ENCODE data around the gene LRP2. TPM values are rescaled to one million over a fixed set of nuclear protein-coding genes. Genes with fewer than 3 reads are reported as not detected.

Gene LRP2
- total and polyA plus RNA-seq, 8 donors, result 2.5 to 34.6 (median 4.0) TPM

DNA sequence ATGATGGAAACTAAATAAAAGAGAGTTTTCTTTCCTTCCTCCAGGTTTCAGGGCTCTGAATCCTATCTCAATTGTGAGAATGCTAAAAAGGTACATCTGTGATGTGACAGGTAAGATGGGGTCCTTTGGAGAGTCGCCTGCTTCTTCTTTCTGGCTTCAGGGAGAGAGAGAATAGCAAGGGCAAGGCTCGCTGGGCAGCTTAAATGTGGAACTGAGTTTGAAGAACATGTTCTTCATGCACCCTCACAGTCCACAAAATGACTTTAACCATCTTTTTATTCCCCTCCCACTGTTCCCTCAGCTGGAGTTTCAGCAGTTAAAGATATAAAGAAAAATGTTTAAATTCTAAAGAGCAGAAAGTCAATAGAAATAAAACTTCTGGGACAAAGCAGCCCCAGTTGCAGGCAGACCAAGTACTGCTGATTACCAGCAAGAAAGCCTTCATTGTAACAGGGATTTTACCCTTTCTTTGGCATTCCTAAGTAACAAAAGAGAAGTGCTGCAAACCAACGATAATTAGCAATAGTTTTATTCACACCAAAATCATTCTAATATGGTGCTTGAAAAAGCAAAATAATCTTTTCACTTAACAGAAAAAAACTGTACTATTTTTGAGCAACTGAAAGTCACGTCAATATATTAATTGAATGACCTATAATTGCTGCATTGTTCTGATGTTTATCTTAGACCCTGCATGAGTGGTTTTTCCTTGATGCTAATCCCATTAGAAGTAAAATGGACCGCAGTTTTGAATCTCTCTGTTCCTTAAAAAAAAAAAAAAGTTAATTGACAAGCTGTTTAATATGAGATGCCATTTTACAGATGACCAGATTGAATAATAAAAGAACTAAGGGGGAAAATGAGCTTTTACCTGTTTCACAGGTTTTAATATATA is 61.5 kb downstream of the LRP2 start:
- TF ChIP-seq, protein P1, sequence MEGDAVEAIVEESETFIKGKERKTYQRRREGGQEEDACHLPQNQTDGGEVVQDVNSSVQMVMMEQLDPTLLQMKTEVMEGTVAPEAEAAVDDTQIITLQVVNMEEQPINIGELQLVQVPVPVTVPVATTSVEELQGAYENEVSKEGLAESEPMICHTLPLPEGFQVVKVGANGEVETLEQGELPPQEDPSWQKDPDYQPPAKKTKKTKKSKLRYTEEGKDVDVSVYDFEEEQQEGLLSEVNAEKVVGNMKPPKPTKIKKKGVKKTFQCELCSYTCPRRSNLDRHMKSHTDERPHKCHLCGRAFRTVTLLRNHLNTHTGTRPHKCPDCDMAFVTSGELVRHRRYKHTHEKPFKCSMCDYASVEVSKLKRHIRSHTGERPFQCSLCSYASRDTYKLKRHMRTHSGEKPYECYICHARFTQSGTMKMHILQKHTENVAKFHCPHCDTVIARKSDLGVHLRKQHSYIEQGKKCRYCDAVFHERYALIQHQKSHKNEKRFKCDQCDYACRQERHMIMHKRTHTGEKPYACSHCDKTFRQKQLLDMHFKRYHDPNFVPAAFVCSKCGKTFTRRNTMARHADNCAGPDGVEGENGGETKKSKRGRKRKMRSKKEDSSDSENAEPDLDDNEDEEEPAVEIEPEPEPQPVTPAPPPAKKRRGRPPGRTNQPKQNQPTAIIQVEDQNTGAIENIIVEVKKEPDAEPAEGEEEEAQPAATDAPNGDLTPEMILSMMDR (IDR thresholded peaks at IDR 0.05), result no peak
- no peaks in the 10 kb centered on the region for H3K36me3 ChIP-seq
- no peaks in the 10 kb centered on the region for H3K9me3 ChIP-seq
- no peak for ATAC-seq
- H3K4me3 ChIP-seq, result no peak overlapping the region
- H3K27me3 ChIP-seq, result no peaks in the 10 kb centered on the region
- H3K4me1 ChIP-seq, result no peaks in the 10 kb centered on the region
- no peak overlapping the region for H3K27ac ChIP-seq
- DNase-seq, result no peak
- intact Hi-C loops (cut with DNase I), result no loop called here

DNA sequence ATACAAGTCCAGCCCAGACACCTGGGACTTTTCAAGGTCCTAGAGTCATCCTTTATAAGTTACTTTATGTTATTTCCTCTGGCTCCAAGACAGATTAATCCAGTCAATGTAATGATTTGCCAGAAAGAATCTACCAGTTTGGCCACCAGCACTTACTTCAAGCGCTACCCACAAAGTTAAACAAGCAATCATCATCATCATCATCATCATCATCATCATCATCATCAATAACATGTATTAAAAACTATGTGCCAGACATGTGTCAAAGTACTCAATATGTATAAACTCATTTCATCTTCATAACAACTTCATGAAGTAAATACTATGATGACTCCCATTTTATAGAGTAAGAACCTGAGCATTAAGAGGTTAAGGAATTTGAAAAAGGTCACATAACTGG is 64.3 kb downstream of the LRP2 start:
- Histone ChIP-seq H3K27ac (no peak overlapping the region), H3K4me1 (no peaks in the 10 kb centered on the region), H3K36me3 (no peaks in the 10 kb centered on the region), H3K4me3 (no peak overlapping the region), H3K9me3 (no peaks in the 10 kb centered on the region), H3K27me3 (no peaks in the 10 kb centered on the region)
- no peak for DNase-seq
- TF ChIP-seq, protein P1 (IDR thresholded peaks at IDR 0.05), result no peak
- no peak for ATAC-seq
- intact Hi-C loops (cut with DNase I), result no loop called here

DNA sequence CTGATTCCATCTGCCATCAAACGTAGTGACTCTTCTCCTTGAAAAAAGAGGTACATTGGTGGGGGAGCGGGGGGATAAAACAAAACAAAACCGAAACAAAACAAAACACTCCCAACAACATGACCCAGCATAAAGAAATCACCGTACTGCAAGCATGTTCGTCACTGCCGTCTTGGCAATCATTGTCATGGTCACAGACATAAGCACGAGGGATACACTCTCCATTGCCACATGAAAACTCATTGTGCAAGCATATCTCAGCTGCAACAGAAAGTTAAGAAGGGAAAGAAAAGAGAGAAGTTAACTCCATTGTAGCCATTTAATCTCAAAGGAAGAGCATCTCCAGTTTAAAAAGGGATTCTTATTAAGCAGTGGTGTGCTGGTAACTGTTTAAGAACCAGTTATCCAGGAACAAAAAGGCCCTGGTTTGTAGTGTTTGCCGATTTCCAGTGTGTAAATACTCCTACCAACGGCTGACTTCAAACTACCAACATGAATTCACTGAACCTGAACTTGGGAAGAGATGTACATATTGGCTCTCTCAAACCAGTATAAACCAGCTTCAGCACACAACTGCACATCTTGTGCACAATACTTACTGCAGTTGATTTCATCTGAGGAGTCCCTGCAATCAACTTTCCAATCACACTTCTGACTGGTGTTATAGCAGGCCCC is 68.2 kb downstream of the LRP2 start:
- ATAC-seq (peak; percentile 78), DNase-seq (no peak)
- intact Hi-C loops (cut with DNase I), result no loop called here
- no peaks in the 10 kb centered on the region for H3K36me3 ChIP-seq
- TF ChIP-seq, protein P1 (IDR thresholded peaks at IDR 0.05), result no peak
- H3K4me1 ChIP-seq, result peaks cover 0 to 4% of the 10 kb centered on the region in 2 donors
- no peaks in the 10 kb centered on the region for H3K27me3 ChIP-seq
- H3K27ac ChIP-seq, result no peak overlapping the region
- H3K9me3 ChIP-seq, result no peaks in the 10 kb centered on the region
- H3K4me3 ChIP-seq, result no peak overlapping the region

DNA sequence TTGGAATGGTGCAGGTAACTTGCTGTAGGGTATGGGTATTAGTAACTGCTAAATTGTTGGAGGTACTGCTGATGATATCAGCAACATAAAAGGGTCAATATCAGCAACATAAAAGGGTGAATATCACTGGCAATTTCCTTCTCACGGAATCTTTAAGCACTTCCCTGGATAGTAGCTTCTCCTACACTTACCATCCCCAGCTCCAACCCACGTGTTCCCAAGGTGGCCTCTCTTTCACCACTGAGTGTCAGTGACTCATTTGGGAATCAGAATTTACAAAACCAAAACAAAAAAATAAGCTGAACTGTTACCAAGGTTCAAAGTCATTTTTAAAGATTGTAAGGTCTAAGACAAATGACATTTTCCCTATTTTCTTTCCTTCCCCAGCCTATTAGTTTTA is 70.8 kb downstream of the LRP2 start:
- Histone ChIP-seq H3K4me1 (peaks cover 0 to 4% of the 10 kb centered on the region in 2 donors), H3K4me3 (no peak overlapping the region), H3K27ac (no peak overlapping the region), H3K27me3 (no peaks in the 10 kb centered on the region), H3K9me3 (no peaks in the 10 kb centered on the region), H3K36me3 (no peaks in the 10 kb centered on the region)
- TF ChIP-seq, protein P1 (IDR thresholded peaks at IDR 0.05), result no peak
- ATAC-seq (peak; percentile 44), DNase-seq (no peak)
- intact Hi-C loops (cut with DNase I), result no loop called here

DNA sequence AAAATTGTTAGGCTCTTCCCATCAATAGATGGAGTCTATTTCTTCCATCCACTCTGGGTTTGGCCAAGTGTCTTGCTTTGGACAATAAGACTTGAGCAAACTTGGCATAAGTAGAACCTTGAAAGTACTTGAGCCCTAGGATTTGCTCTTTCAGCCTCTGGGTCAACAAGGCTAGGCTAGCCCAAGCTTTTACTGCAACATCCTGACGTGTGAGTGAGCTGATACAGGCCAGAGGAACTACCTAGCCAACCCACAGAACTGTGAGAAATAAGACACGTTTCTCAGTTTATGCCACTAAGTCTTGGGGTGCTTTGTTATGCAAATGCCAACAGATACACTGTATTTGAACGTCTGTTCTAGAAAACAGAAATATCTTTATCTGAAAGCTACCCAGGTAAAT is 71.9 kb downstream of the LRP2 start:
- Histone ChIP-seq H3K36me3 (no peaks in the 10 kb centered on the region), H3K4me3 (no peak overlapping the region), H3K9me3 (no peaks in the 10 kb centered on the region), H3K4me1 (peaks cover 0 to 4% of the 10 kb centered on the region in 2 donors), H3K27me3 (no peaks in the 10 kb centered on the region), H3K27ac (no peak overlapping the region)
- intact Hi-C loops (cut with DNase I), result no loop called here
- DNase-seq (no peak), ATAC-seq (peak; percentile 84)
- TF ChIP-seq, protein P1 (IDR thresholded peaks at IDR 0.05), result no peak

All from left lung (tissue), 10 donors.